NCI-H2196 treated with DMSO at 0.1 percent for 48 hours (cell line): Measurements from ENCODE around the gene KLKB1.

Experiments
- DNase-seq: peaks from one replicate; lab custom pipeline; 2025; ENCODE audit not compliant: unreplicated experiment; lab: John Stamatoyannopoulos, UW

The KLKB1 gene

GRCh38 chr4:186304866-186305505 is 77.7 kb downstream of the KLKB1 start:
- DNase-seq = no peak

GRCh38 chr4:186307497-186307896 is 80.2 kb downstream of the KLKB1 start:
- no peak for DNase-seq

- no peak for DNase-seq
These were observed 80.6 kb downstream of the KLKB1 start for GRCh38 chr4:186307916-186308315.
